Activated CD8-positive, alpha-beta T cell treated with anti-CD3 and anti-CD28 coated beads for 36 hours (primary cell): Measurements from ENCODE around the gene DLGAP1. TPM values are rescaled to one million over a fixed set of nuclear protein-coding genes. Genes with fewer than 3 reads are reported as not detected.

Experiments used
- ATAC-seq: fragments of 200-7000 bp; cut with Tn5 transposase; one replicate; pipeline ENCODE4 v1.10.0; 2021; ENCODE audit warnings: mild to moderate bottlenecking, moderate library complexity
- CTCF ChIA-PET: fragments of 350-600 bp; sonication (Branson Sonifier 250); formaldehyde crosslinking; loops from one replicate; lab custom pipeline; 2021; ENCODE audit warnings: antibody characterized with exemption; lab: Charles Lee
- POLR2A ChIA-PET: fragments of 350-600 bp; sonication (Branson Sonifier 250); formaldehyde crosslinking; loops from one replicate; lab custom pipeline; 2021; ENCODE audit warnings: antibody characterized with exemption; lab: Charles Lee
- DNase-seq: peaks from one replicate; pipeline ENCODE4 v3.0.0-alpha.2; 2020
- H3K27ac Mint-ChIP-seq: one replicate; pipeline ENCODE4 v1.8.0; 2021; ENCODE audit warnings: mild to moderate bottlenecking, mixed read lengths
- H3K27me3 Mint-ChIP-seq: one replicate; pipeline ENCODE4 v1.8.0; 2021; ENCODE audit warnings: mixed read lengths
- H3K36me3 Mint-ChIP-seq: one replicate; pipeline ENCODE4 v1.8.0; 2021; ENCODE audit warnings: low read depth, mixed read lengths
- H3K4me1 Mint-ChIP-seq: one replicate; pipeline ENCODE4 v1.8.0; 2021; ENCODE audit warnings: low read depth, mixed read lengths
- H3K4me3 Mint-ChIP-seq: one replicate; pipeline ENCODE4 v1.8.0; 2021; ENCODE audit warnings: mild to moderate bottlenecking, moderate library complexity, mixed read lengths
- H3K9me3 Mint-ChIP-seq: one replicate; pipeline ENCODE4 v1.8.0; 2021; ENCODE audit warnings: mixed read lengths
- intact Hi-C: fragments of 100-400 bp; cut with micrococcal nuclease; formaldehyde crosslinking; loops from one replicate; pipeline ENCODE4 v1.10.0; 2022
- total RNA-seq, 2 experiments: library from RNA; stranded (reverse); gene quantifications; one replicate each; pipeline ENCODE4 v1.2.3, GENCODE V29; 2021
- TF ChIP-seq, protein P1 (sequence below): fragments of 200-600 bp; IDR thresholded peaks from one replicate; pipeline ENCODE4 v1.8.0; 2022; ENCODE audit warnings: antibody characterized with exemption, mild to moderate bottlenecking

The DLGAP1 gene
- total RNA-seq, 2 experiments from 2014 or later, result not detected

- H3K36me3 Mint-ChIP-seq, result no peaks in the 10 kb centered on the region
These were observed 370.7 kb downstream of the DLGAP1 start for GRCh38 chr18:4084382-4084900.

GRCh38 chr18:4078246-4078645 is 376.9 kb downstream of the DLGAP1 start:
- no peak overlapping the region for H3K4me3 Mint-ChIP-seq
- H3K27ac Mint-ChIP-seq, result no peak overlapping the region
- ChIA-PET CTCF (interaction anchor here (1.2 kb wide), 1 partner anchor 9 kb away, joined by 3 read pairs; no protein-coding TSS in a partner anchor), POLR2A (no interaction called here)
- TF ChIP-seq, protein P1, sequence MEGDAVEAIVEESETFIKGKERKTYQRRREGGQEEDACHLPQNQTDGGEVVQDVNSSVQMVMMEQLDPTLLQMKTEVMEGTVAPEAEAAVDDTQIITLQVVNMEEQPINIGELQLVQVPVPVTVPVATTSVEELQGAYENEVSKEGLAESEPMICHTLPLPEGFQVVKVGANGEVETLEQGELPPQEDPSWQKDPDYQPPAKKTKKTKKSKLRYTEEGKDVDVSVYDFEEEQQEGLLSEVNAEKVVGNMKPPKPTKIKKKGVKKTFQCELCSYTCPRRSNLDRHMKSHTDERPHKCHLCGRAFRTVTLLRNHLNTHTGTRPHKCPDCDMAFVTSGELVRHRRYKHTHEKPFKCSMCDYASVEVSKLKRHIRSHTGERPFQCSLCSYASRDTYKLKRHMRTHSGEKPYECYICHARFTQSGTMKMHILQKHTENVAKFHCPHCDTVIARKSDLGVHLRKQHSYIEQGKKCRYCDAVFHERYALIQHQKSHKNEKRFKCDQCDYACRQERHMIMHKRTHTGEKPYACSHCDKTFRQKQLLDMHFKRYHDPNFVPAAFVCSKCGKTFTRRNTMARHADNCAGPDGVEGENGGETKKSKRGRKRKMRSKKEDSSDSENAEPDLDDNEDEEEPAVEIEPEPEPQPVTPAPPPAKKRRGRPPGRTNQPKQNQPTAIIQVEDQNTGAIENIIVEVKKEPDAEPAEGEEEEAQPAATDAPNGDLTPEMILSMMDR, result no peak
- H3K36me3 Mint-ChIP-seq, result no peaks in the 10 kb centered on the region
- no peaks in the 10 kb centered on the region for H3K27me3 Mint-ChIP-seq
- no peaks in the 10 kb centered on the region for H3K4me1 Mint-ChIP-seq
- no peaks in the 10 kb centered on the region for H3K9me3 Mint-ChIP-seq
- intact Hi-C loops, result no loop called here
- no peak for DNase-seq
- ATAC-seq, result no peak

More at GRCh38 chr18:4084382-4084900, 370.7 kb downstream of the DLGAP1 start:
- Mint-ChIP-seq H3K4me1 (no peaks in the 10 kb centered on the region), H3K27ac (no peak overlapping the region), H3K9me3 (peaks cover 6% of the 10 kb centered on the region), H3K4me3 (no peak overlapping the region), H3K27me3 (no peaks in the 10 kb centered on the region)
- ChIA-PET CTCF (no interaction called here), POLR2A (no interaction called here)
- TF ChIP-seq, protein P1, result no peak
- no peak for DNase-seq
- ATAC-seq, result no peak
- intact Hi-C loops, result no loop called here

- Mint-ChIP-seq H3K27ac (no peak overlapping the region), H3K27me3 (no peaks in the 10 kb centered on the region), H3K4me1 (no peaks in the 10 kb centered on the region), H3K9me3 (no peaks in the 10 kb centered on the region), H3K4me3 (no peak overlapping the region), H3K36me3 (no peaks in the 10 kb centered on the region)
- ATAC-seq (no peak), DNase-seq (no peak)
- intact Hi-C loops, result no loop called here
- TF ChIP-seq, protein P1, result no peak
- POLR2A ChIA-PET, result no interaction called here
- CTCF ChIA-PET, result interaction anchor here (1.2 kb wide), 1 partner anchor 9 kb away, joined by 3 read pairs; no protein-coding TSS in a partner anchor
These were observed 377.4 kb downstream of the DLGAP1 start for GRCh38 chr18:4077721-4078120.

DNA sequence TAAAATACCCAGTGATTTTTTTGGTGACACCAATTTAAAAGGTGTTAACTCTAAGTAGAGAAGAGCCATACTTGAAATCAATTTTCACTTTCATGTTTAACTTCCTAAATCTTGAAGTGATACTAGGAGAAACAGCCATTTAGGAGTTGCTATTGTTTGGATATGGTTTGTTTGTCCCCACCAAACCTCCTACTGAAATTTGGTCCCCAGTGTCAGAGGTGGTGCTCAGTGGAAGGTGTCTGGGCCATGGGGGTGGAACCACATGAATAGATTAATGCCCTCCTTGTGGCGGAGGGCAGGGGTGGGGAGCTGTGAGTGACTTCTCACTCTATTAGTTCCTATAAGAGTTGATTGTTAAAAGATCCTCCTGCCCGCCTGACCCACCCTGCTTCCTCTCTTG is 377.9 kb downstream of the DLGAP1 start:
- TF ChIP-seq, protein P1, result no peak
- CTCF ChIA-PET, result interaction anchor here (1.2 kb wide), 1 partner anchor 8 kb away, joined by 3 read pairs; no protein-coding TSS in a partner anchor
- H3K4me1 Mint-ChIP-seq, result no peaks in the 10 kb centered on the region
- no peak overlapping the region for H3K4me3 Mint-ChIP-seq
- POLR2A ChIA-PET, result no interaction called here
- no peak for ATAC-seq
- H3K27me3 Mint-ChIP-seq, result no peaks in the 10 kb centered on the region
- no peak for DNase-seq
- H3K9me3 Mint-ChIP-seq, result no peaks in the 10 kb centered on the region
- H3K27ac Mint-ChIP-seq, result no peak overlapping the region
- intact Hi-C loops, result no loop called here
- H3K36me3 Mint-ChIP-seq, result no peaks in the 10 kb centered on the region

- H3K36me3 Mint-ChIP-seq, result no peaks in the 10 kb centered on the region
- DNase-seq, result no peak
- H3K9me3 Mint-ChIP-seq, result no peaks in the 10 kb centered on the region
These were observed 380.5 kb downstream of the DLGAP1 start for GRCh38 chr18:4074647-4075046.

More at GRCh38 chr18:4074647-4075046, 380.5 kb downstream of the DLGAP1 start:
- Mint-ChIP-seq H3K27ac (no peak overlapping the region), H3K27me3 (no peaks in the 10 kb centered on the region), H3K4me3 (no peak overlapping the region), H3K4me1 (no peaks in the 10 kb centered on the region)
- TF ChIP-seq, protein P1, result no peak
- POLR2A ChIA-PET, result no interaction called here
- ATAC-seq, result no peak
- intact Hi-C loops, result no loop called here
- CTCF ChIA-PET, result interaction anchor here (0.9 to 2.4 kb wide), 2 partner anchors 32 to 74 kb away, joined by 3 to 7 read pairs; no protein-coding TSS in a partner anchor
